H7 (cell line): ENCODE data around the gene MAGEA12. TPM values are rescaled to one million over a fixed set of nuclear protein-coding genes. Genes with fewer than 3 reads are reported as not detected.
"Not testable (repeated sequence)": the region's sequence is repeated elsewhere in the genome, so short reads cannot be mapped to it uniquely, and the experiment has no call there.

ENCODE experiments used
- DNase-seq: peaks from one replicate; pipeline ENCODE4 v3.0.0; 2012
- H3K27me3 ChIP-seq: 2 replicates; pipeline ENCODE4 v1.6.0; 2011; ENCODE audit warnings: mild to moderate bottlenecking, low read length; ENCODE audit not compliant: control insufficient read depth, insufficient read depth
- H3K36me3 ChIP-seq: replicated peaks from 2 replicates; pipeline ENCODE4 v1.5.1; 2011; ENCODE audit warnings: low read length; ENCODE audit not compliant: control insufficient read depth, insufficient read depth
- H3K4me3 ChIP-seq: 2 replicates; pipeline ENCODE4 v1.5.1; 2011; ENCODE audit warnings: low read depth, mild to moderate bottlenecking, control low read depth, low read length, moderate library complexity; ENCODE audit not compliant: insufficient read depth
- total RNA-seq: library from RNA; depleted of rRNA; stranded (reverse); fragments of >200 nt; shearing (Covaris generic); gene quantifications from 2 replicates; pipeline ENCODE4 v1.2.3, GENCODE V29; 2014; rRNA removed

Gene MAGEA12
- total RNA-seq, 1 experiment from 2014 or later = not detected

- H3K4me3 ChIP-seq, H3K36me3 ChIP-seq, DNase-seq, H3K27me3 ChIP-seq: not testable (repeated sequence)
Observed at GRCh38 chrX:152753686-152754650, 20.4 kb downstream of the MAGEA12 start, which contains the start of gene MAGEA2. Gene MAGEA2, minus strand, starts transcription at chrX:152753842. Its CDS starts 2,479 bp downstream, at chrX:152751363.

- DNase-seq, H3K4me3 ChIP-seq, H3K36me3 ChIP-seq, H3K27me3 ChIP-seq: not testable (repeated sequence)
Observed at GRCh38 chrX:152754871-152755270, 21.3 kb downstream of the MAGEA12 start.

- not testable (repeated sequence) for H3K27me3 ChIP-seq, H3K4me3 ChIP-seq, H3K36me3 ChIP-seq, DNase-seq
Observed at GRCh38 chrX:152758918-152759317, 25.4 kb downstream of the MAGEA12 start, which contains the start of gene CSAG3. Gene CSAG3, plus strand, starts transcription at chrX:152759218.

- H3K36me3 ChIP-seq, DNase-seq, H3K4me3 ChIP-seq, H3K27me3 ChIP-seq: not testable (repeated sequence)
Observed at GRCh38 chrX:152759544-152759943, 26.0 kb downstream of the MAGEA12 start.

DNA sequence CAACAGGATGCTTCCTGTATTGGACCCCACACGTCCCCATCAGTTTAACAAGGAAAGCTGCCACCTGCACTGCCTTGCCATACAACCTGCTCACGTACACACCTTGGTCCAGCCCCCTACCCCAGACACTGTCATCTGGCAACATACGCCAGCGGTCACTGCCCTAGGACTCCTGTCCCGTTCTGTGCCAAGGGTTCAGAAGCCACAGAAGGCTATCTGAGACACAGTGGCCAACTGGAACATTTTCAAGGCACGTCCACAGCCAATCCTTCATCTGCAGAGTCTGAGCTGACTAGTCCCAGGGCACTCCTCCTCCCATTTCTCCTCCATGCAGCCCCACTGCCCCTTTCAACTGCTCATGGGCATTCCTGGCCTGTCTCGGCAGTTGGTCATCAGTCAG is 28.0 kb downstream of the MAGEA12 start:
- not testable (repeated sequence) for H3K36me3 ChIP-seq, H3K4me3 ChIP-seq, DNase-seq, H3K27me3 ChIP-seq

DNA sequence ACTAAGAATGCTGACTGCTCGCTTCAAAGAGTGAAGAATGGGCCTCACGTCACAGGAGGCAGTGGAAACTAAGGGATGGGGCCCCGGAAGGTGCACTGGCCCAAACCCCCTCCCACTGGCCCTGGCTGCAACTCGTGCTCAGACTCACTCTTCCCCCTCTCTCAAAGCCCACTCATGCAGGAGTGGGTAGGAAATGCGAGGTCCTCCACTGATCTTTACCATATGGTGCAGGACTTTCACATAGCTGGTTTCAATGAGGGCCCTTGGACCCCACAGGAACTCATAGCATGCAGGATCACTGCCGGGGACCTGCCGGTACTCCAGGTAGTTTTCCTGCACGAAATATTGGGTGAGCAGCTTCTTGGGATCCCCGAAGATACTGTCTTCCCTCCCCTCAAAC is 33.0 kb downstream of the MAGEA12 start:
- H3K4me3 ChIP-seq, H3K27me3 ChIP-seq, H3K36me3 ChIP-seq, DNase-seq: not testable (repeated sequence)

DNA sequence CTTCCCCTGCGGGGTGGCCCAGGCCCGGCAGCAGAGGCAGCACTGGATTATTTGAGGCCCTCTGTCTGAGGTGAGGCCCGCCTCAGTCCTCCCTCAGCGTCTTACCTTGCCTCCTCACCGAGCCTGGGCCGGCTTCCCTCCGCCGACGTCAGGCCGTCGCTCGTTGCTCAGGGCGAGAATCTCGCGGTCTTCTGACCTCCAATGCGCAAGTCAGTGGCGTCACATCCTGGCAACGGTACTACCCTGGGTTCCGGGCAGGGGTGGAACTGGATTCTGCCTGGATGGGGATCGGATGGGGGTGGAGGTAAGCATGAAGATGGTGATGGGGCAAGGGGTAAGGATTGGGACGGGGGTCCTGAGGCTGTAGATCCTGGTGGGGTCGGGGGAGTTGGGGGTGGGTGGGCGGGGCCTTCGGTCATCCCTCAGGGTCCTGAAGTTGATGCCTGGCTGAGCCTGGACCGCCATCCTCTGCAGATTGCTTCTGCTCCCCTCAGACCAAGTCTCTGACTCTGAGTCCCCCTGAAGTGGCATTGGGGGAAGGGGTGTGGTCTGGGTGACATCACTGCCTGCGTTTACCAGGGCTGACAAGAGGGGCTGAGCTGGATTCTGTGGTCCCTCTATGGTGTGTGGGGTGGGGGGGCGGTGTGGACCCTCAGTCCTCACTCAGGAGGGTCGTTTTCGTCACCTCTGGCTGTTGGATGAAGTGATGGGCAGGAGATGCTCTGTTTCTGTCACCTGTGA is 36.2 kb downstream of the MAGEA12 start, which contains the start of gene MAGEA6:
Gene MAGEA6 (minus strand): TSS at position 141 of the 741 bp plus-strand sequence. CDS start 2,039 bp downstream, outside the sequence.
- not testable (repeated sequence) for H3K27me3 ChIP-seq, H3K4me3 ChIP-seq, H3K36me3 ChIP-seq, DNase-seq

DNA sequence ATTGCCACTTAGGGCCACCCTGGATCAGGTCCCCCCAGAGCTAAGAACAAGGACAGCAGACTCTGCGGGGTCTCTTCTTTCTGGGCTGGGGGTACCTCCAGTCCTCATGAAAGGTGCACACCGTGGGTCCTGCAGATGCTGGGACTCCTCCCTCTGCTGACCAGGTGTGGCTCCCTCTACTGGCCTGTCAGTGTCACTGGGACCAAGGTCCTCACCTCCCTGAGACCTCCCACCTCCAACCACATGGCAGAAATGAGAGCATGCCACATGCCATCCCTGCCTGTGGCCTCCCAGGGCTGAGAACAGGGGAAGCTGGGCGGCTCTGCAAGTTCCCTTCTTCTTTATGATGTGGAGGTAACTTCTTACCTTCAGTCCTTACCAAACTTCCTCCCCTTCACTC is 53.5 kb downstream of the MAGEA12 start:
- DNase-seq, H3K4me3 ChIP-seq, H3K27me3 ChIP-seq, H3K36me3 ChIP-seq: not testable (repeated sequence)

Other genes starting within 250 kb of the MAGEA12 start
- gene GABRQ, start 95.9 kb upstream of the MAGEA12 start, total RNA-seq = 3.5 and 3.8 TPM in 2 replicates
- gene MAGEA3, start 35.0 kb upstream of the MAGEA12 start, total RNA-seq = 0.07 TPM in 1 of 2 replicates, not detected in the other
- gene CSAG2, start 24.5 kb upstream of the MAGEA12 start, total RNA-seq = 0.28 TPM in 1 of 2 replicates, not detected in the other
- 3.1 TPM in 1 of 2 replicates, not detected in the other for gene MAGEA2B, start 19.1 kb upstream of the MAGEA12 start, total RNA-seq
- gene CSAG1, start within 50 bp of the MAGEA12 start, total RNA-seq = not detected in 2 replicates
- gene MAGEA2, start 20.1 kb downstream of the MAGEA12 start, total RNA-seq = 1.2 and 3.5 TPM in 2 replicates
- gene CSAG3, start 25.5 kb downstream of the MAGEA12 start, total RNA-seq = 0.52 TPM in 1 of 2 replicates, not detected in the other
- not detected in 2 replicates for gene MAGEA6, start 35.9 kb downstream of the MAGEA12 start, total RNA-seq
- 22.3 and 26.2 TPM in 2 replicates for gene CETN2, start 97.0 kb downstream of the MAGEA12 start, total RNA-seq
- gene NSDHL, start 97.3 kb downstream of the MAGEA12 start, total RNA-seq = 17.2 and 18.0 TPM in 2 replicates
- gene ZNF185, start 164.3 kb downstream of the MAGEA12 start, total RNA-seq = 7.0 and 7.8 TPM in 2 replicates